Measurements from ENCODE around the gene CHRNA4. TPM values are rescaled to one million over a fixed set of nuclear protein-coding genes. Genes with fewer than 3 reads are reported as not detected.

CHRNA4 gene
- total and polyA plus RNA-seq, 2 of the 13 experiments (the other 11 are each of a cell fraction or from before 2014, with no cell fraction given): not detected

DNA sequence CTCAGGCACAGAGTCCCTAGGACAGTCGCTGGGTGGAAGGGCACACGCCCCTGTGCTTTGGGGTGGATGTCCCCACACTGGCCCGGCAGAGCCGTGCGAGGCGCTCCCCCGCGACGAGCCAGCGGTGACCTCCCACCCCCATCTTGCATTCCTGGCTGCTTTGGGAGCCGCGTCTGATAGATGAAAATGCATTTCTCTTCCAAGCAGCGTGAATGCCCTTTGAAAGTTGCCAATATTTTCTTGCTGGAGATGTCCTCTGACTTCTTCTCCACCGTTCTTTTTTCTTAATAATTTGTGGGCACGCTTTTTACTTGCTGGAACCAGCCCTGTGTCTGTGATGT is 38.2 kb downstream of the CHRNA4 start:
- intact Hi-C loops (cut with micrococcal nuclease; ENCODE audit: unreplicated experiment) (no loop called here), in situ Hi-C loops (cut with HindIII; ENCODE audit: extremely low pct_ligation_motif_present, low pct_unique_long_range_greater_than_20kb) (no loop called here)
- ATAC-seq (no peak), DNase-seq (ENCODE audit: low spot score) (no peak), FAIRE-seq (no peak)
- Histone ChIP-seq H3K79me2 (ENCODE audit: insufficient read depth, low read length) (no peaks in the 10 kb centered on the region), H3K4me1 (ENCODE audit: insufficient read depth, low read length) (no peaks in the 10 kb centered on the region), H4K20me1 (ENCODE audit: insufficient read depth, low read length) (no peaks in the 10 kb centered on the region; the same call in 1 of the 2 replicates), H3K9ac (ENCODE audit: insufficient read depth, low read depth, low read length) (no peak overlapping the region), H3K4me3 (replicated peaks in 1 of 3; ENCODE audit: insufficient read depth in 1 of 3, low read depth in 2 of 3, low read length in 3 of 3) (no peak overlapping the region), H3K36me3 (replicated peaks in 1 of 2; ENCODE audit: control insufficient read depth in 1 of 2, insufficient read depth in 2 of 2, low read length in 2 of 2) (no peaks in the 10 kb centered on the region), H3K27ac (ENCODE audit: extremely low read length, insufficient read depth, low read length) (no peak overlapping the region), H3K4me2 (ENCODE audit: low read depth, low read length) (no peak overlapping the region), H3K9me3 (ENCODE audit: low read length) (no peaks in the 10 kb centered on the region), H3K27me3 (ENCODE audit: control insufficient read depth in 1 of 2, insufficient read depth in 2 of 2, low read length in 2 of 2) (peaks cover 7 to 36% of the 10 kb centered on the region in 2 experiments; a peak in 4 of 5 replicates), H2AFZ (ENCODE audit: low read length) (no peak overlapping the region)
- no TSS peak for BruUV-seq (replicated peaks)
- 64% methylated on average over 10 of the region's 15 CpGs for WGBS (ENCODE audit: low lambda C conversion rate)
- ChIA-PET POLR2A (no interaction called here), CTCF (ENCODE audit: low intra/inter-chr PET ratio, low total read pairs) (no interaction called here)
- TF ChIP-seq EHMT2 (IDR thresholded peaks at IDR 0.05; ENCODE audit: borderline replicate concordance, low read depth, low read length): no peak
- no peak for TF ChIP-seq ARNT (IDR thresholded peaks at IDR 0.05)
- TF ChIP-seq ZNF232 (CRISPR knock-in tag; IDR thresholded peaks at IDR 0.05; ENCODE audit: borderline replicate concordance): no peak
- TF ChIP-seq EP300 (IDR thresholded peaks at IDR 0.05; ENCODE audit: low read depth in 2 of 2, low read length in 2 of 2): no peak
- no peak for TF ChIP-seq EP300 (CRISPR knock-in tag; IDR thresholded peaks at IDR 0.05; ENCODE audit: borderline replicate concordance)
- TF ChIP-seq, protein P1, sequence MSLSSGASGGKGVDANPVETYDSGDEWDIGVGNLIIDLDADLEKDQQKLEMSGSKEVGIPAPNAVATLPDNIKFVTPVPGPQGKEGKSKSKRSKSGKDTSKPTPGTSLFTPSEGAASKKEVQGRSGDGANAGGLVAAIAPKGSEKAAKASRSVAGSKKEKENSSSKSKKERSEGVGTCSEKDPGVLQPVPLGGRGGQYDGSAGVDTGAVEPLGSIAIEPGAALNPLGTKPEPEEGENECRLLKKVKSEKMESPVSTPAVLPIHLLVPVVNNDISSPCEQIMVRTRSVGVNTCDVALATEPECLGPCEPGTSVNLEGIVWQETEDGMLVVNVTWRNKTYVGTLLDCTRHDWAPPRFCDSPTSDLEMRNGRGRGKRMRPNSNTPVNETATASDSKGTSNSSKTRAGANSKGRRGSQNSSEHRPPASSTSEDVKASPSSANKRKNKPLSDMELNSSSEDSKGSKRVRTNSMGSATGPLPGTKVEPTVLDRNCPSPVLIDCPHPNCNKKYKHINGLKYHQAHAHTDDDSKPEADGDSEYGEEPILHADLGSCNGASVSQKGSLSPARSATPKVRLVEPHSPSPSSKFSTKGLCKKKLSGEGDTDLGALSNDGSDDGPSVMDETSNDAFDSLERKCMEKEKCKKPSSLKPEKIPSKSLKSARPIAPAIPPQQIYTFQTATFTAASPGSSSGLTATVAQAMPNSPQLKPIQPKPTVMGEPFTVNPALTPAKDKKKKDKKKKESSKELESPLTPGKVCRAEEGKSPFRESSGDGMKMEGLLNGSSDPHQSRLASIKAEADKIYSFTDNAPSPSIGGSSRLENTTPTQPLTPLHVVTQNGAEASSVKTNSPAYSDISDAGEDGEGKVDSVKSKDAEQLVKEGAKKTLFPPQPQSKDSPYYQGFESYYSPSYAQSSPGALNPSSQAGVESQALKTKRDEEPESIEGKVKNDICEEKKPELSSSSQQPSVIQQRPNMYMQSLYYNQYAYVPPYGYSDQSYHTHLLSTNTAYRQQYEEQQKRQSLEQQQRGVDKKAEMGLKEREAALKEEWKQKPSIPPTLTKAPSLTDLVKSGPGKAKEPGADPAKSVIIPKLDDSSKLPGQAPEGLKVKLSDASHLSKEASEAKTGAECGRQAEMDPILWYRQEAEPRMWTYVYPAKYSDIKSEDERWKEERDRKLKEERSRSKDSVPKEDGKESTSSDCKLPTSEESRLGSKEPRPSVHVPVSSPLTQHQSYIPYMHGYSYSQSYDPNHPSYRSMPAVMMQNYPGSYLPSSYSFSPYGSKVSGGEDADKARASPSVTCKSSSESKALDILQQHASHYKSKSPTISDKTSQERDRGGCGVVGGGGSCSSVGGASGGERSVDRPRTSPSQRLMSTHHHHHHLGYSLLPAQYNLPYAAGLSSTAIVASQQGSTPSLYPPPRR (CRISPR knock-in tag; IDR thresholded peaks at IDR 0.05; ENCODE audit: borderline replicate concordance): no peak
- TF ChIP-seq STAT5B (CRISPR knock-in tag; IDR thresholded peaks at IDR 0.05): no peak
